MCF 10A (cell line): ENCODE data around the gene TICAM2. TPM values are rescaled to one million over a fixed set of nuclear protein-coding genes. Genes with fewer than 3 reads are reported as not detected.

Experiments used
- BruUV-seq: library from RNA; stranded (reverse); fragments of 400-500 nt; replicated peaks from 2 replicates; lab custom pipeline; 2021; lab: Mats Ljungman, UMichigan
- CTCF ChIA-PET: fragments of 300-600 bp; sonication (Branson Sonifier 250); formaldehyde crosslinking; extraction: SDS; loops from one replicate; lab custom pipeline; 2021; ENCODE audit warnings: antibody characterized with exemption, inconsistent platforms; lab: Yijun Ruan, JAX
- POLR2A ChIA-PET: fragments of 300-600, 350-650 bp; sonication (Branson Sonifier 250); formaldehyde crosslinking; extraction: SDS; loops from one replicate; lab custom pipeline; 2020; ENCODE audit warnings: antibody characterized with exemption, inconsistent platforms; lab: Yijun Ruan, JAX
- DNase-seq: peaks from one replicate; pipeline ENCODE4 v3.0.0-alpha.2; 2018; ENCODE audit not compliant: unreplicated experiment
- H3K27ac Mint-ChIP-seq: one replicate; pipeline ENCODE4 v1.8.0; 2022; ENCODE audit warnings: mild to moderate bottlenecking, low read depth, mixed read lengths; ENCODE audit not compliant: unreplicated experiment
- H3K27me3 Mint-ChIP-seq: one replicate; pipeline ENCODE4 v1.8.0; 2022; ENCODE audit warnings: mixed read lengths; ENCODE audit not compliant: insufficient read depth, unreplicated experiment
- H3K36me3 Mint-ChIP-seq: one replicate; pipeline ENCODE4 v1.8.0; 2022; ENCODE audit warnings: mild to moderate bottlenecking, moderate library complexity, mixed read lengths; ENCODE audit not compliant: insufficient read depth, unreplicated experiment
- H3K4me1 Mint-ChIP-seq: one replicate; pipeline ENCODE4 v1.8.0; 2022; ENCODE audit warnings: mixed read lengths; ENCODE audit not compliant: insufficient read depth, unreplicated experiment
- H3K4me3 Mint-ChIP-seq: one replicate; pipeline ENCODE4 v1.8.0; 2022; ENCODE audit warnings: mild to moderate bottlenecking, moderate library complexity, mixed read lengths; ENCODE audit not compliant: unreplicated experiment
- H3K9me3 Mint-ChIP-seq: one replicate; pipeline ENCODE4 v1.8.0; 2022; ENCODE audit warnings: mixed read lengths; ENCODE audit not compliant: unreplicated experiment
- intact Hi-C: fragments of 100-400 bp; cut with micrococcal nuclease; formaldehyde crosslinking; loops from 2 replicates; pipeline ENCODE4 v1.14.1; 2022
- total RNA-seq: library from RNA; stranded (reverse); gene quantifications from 2 replicates; pipeline ENCODE4 v1.2.3, GENCODE V29; 2022
- TF ChIP-seq, protein P1 (sequence below): fragments of 200-600 bp; IDR thresholded peaks from one replicate; pipeline ENCODE4 v1.8.0; 2022; ENCODE audit warnings: antibody characterized with exemption, mild to moderate bottlenecking; ENCODE audit not compliant: unreplicated experiment

TICAM2 gene
- total RNA-seq, 1 experiment from 2014 or later: 3.7 TPM

DNA sequence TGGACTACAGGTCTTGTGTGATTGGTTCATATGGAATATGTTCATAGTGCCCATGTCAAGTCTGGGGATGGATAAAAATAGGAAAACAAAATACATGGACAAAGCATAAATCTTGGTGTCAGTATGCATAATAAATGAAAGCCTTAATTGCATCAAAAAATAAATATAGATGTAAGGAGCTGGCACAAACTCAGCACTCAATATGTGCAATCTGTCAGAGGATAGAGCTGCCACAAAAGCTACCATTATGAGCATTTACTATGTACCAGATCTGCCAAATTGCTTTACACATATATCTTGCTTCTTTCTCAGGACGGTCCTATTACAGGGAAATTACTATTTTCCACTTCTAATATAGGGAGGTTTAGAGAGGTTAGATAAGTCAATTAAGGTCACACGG, 41.8 kb upstream of the TICAM2 start:
- no peak overlapping the region for H3K4me3 Mint-ChIP-seq
- intact Hi-C loops: no loop called here
- no TSS peak for BruUV-seq
- no peaks in the 10 kb centered on the region for H3K4me1 Mint-ChIP-seq
- DNase-seq: no peak
- no peaks in the 10 kb centered on the region for H3K9me3 Mint-ChIP-seq
- H3K27me3 Mint-ChIP-seq: no peaks in the 10 kb centered on the region
- POLR2A ChIA-PET: no interaction called here
- TF ChIP-seq, protein P1, sequence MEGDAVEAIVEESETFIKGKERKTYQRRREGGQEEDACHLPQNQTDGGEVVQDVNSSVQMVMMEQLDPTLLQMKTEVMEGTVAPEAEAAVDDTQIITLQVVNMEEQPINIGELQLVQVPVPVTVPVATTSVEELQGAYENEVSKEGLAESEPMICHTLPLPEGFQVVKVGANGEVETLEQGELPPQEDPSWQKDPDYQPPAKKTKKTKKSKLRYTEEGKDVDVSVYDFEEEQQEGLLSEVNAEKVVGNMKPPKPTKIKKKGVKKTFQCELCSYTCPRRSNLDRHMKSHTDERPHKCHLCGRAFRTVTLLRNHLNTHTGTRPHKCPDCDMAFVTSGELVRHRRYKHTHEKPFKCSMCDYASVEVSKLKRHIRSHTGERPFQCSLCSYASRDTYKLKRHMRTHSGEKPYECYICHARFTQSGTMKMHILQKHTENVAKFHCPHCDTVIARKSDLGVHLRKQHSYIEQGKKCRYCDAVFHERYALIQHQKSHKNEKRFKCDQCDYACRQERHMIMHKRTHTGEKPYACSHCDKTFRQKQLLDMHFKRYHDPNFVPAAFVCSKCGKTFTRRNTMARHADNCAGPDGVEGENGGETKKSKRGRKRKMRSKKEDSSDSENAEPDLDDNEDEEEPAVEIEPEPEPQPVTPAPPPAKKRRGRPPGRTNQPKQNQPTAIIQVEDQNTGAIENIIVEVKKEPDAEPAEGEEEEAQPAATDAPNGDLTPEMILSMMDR: no peak
- H3K36me3 Mint-ChIP-seq: no peaks in the 10 kb centered on the region
- H3K27ac Mint-ChIP-seq: no peak overlapping the region
- CTCF ChIA-PET: interaction anchor here (1.1 to 3.6 kb wide), 4 partner anchors 9 to 425 kb away, joined by 3 to 29 read pairs (median 6); no protein-coding TSS in a partner anchor

DNA sequence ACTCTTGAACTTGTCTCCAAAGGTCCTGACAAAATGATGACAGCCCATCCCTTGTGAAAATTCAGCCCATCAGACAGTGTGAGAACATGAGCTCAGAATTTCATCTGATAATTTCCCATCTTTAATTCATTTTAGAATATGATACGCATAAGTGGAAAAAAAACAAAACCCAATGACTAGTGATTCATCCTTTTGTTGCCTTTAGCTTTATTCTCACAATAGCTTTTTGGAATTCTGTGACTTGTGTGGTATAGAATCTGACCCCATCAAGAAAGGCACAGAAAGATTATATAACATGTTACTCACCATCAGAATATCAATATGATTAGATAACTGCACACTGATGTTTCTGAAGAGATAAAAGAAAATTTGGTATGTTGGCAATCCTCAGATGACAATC, 39.7 kb upstream of the TICAM2 start:
- no peaks in the 10 kb centered on the region for H3K9me3 Mint-ChIP-seq
- no TSS peak for BruUV-seq
- ChIA-PET POLR2A (no interaction called here), CTCF (interaction anchor here (0.5 to 1.4 kb wide), 4 partner anchors 10 to 197 kb away, joined by 3 to 6 read pairs (median 3); no protein-coding TSS in a partner anchor)
- no peak for DNase-seq
- intact Hi-C loops: no loop called here
- H3K4me1 Mint-ChIP-seq: no peaks in the 10 kb centered on the region
- no peak overlapping the region for H3K27ac Mint-ChIP-seq
- H3K4me3 Mint-ChIP-seq: no peak overlapping the region
- H3K36me3 Mint-ChIP-seq: no peaks in the 10 kb centered on the region
- TF ChIP-seq, protein P1: no peak
- no peaks in the 10 kb centered on the region for H3K27me3 Mint-ChIP-seq

DNA sequence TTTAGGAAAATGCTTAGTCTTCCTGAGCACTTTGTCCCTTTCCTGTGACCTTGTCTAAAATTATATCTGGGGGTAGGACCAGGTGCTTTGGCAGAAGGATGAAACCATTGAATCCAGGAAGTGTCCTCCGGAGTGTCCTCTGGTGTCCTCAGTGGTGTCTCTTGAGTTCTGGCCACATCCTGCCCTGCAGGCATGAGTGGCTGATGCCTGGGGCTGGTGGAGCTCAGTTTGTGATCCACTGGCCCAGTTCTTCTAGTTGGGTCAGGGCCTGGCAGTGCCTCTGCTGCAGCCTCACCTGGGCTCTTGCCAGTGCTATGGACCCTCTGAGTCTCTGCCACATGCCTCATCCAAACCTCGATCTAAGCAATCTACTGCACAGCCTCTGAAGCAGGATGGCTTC, 38.0 kb upstream of the TICAM2 start:
- CTCF ChIA-PET: interaction anchor here (0.6 to 2.2 kb wide), 3 partner anchors 9 to 191 kb away, joined by 3 to 13 read pairs (median 3); no protein-coding TSS in a partner anchor
- Mint-ChIP-seq H3K27me3 (no peaks in the 10 kb centered on the region), H3K4me3 (no peak overlapping the region), H3K4me1 (no peaks in the 10 kb centered on the region), H3K27ac (no peak overlapping the region), H3K9me3 (no peaks in the 10 kb centered on the region), H3K36me3 (no peaks in the 10 kb centered on the region)
- TF ChIP-seq, protein P1: no peak
- no TSS peak for BruUV-seq
- intact Hi-C loops: no loop called here
- POLR2A ChIA-PET: no interaction called here
- DNase-seq: no peak

DNA sequence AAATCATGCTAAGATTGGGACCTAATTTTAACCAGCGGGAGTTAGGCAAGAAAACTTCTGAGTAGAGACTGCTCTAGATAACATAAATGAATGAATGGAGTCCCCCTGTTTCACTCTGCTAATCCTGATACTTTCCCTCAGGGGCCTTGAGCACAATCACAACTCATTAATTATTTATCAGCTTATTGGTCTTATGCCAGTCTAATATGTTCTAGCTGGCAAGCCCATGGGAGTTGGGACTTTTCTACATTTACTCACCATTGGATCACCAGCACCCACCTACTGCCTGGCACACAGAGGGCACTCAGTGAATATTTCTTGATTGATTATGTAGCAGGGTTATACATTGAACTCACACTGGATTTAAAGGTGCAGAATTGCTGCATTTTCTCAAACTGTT, 37.1 kb upstream of the TICAM2 start:
- CTCF ChIA-PET: interaction anchor here (2.2 kb wide), 1 partner anchor 192 kb away, joined by 13 read pairs; no protein-coding TSS in a partner anchor
- no TSS peak for BruUV-seq
- DNase-seq: no peak
- intact Hi-C loops: no loop called here
- POLR2A ChIA-PET: no interaction called here
- H3K9me3 Mint-ChIP-seq: no peaks in the 10 kb centered on the region
- peaks cover 3% of the 10 kb centered on the region for H3K4me1 Mint-ChIP-seq
- TF ChIP-seq, protein P1: no peak
- H3K27me3 Mint-ChIP-seq: no peaks in the 10 kb centered on the region
- H3K4me3 Mint-ChIP-seq: no peak overlapping the region
- no peaks in the 10 kb centered on the region for H3K36me3 Mint-ChIP-seq
- H3K27ac Mint-ChIP-seq: no peak overlapping the region
